GM23248 (cell line): Measurements from ENCODE around the gene SIGMAR1. TPM values are rescaled to one million over a fixed set of nuclear protein-coding genes. Genes with fewer than 3 reads are reported as not detected.

Experiments used
- DNase-seq: peaks from one replicate; pipeline ENCODE4 v3.0.0-alpha.2; 2015
- H2AFZ ChIP-seq: fragments of 200-600 bp; sonication (generic); 2 replicates; pipeline ENCODE4 v1.6.1; 2016; ENCODE audit warnings: antibody characterized with exemption
- H3F3A ChIP-seq: fragments of 200-600 bp; sonication (generic); 2 replicates; pipeline ENCODE4 v1.6.1; 2016; ENCODE audit warnings: mild to moderate bottlenecking, antibody characterized with exemption, mixed run types; ENCODE audit not compliant: insufficient read depth
- H3K27ac ChIP-seq: fragments of 200-600 bp; sonication (generic); 2 replicates; pipeline ENCODE4 v1.5.1; 2016; ENCODE audit warnings: mild to moderate bottlenecking
- H3K27me3 ChIP-seq: fragments of 200-600 bp; sonication (generic); replicated peaks from 2 replicates; pipeline ENCODE4 v1.6.1; 2016; ENCODE audit warnings: mild to moderate bottlenecking; ENCODE audit not compliant: insufficient read depth
- H3K36me3 ChIP-seq: fragments of 200-600 bp; sonication (generic); 2 replicates; pipeline ENCODE4 v1.6.1; 2016; ENCODE audit warnings: low read depth, mild to moderate bottlenecking
- H3K4me1 ChIP-seq: fragments of 200-600 bp; sonication (generic); 2 replicates; pipeline ENCODE4 v1.6.1; 2016; ENCODE audit warnings: mild to moderate bottlenecking; ENCODE audit not compliant: insufficient read depth
- H3K4me2 ChIP-seq: fragments of 200-600 bp; sonication (generic); one replicate; pipeline ENCODE4 v1.6.1; 2016; ENCODE audit warnings: mild to moderate bottlenecking; ENCODE audit not compliant: unreplicated experiment
- H3K4me3 ChIP-seq: fragments of 200-600 bp; sonication (generic); 2 replicates; pipeline ENCODE4 v1.5.1; 2016; ENCODE audit warnings: mild to moderate bottlenecking
- H3K79me2 ChIP-seq: fragments of 200-600 bp; sonication (generic); 2 replicates; pipeline ENCODE4 v1.6.1; 2016; ENCODE audit warnings: mild to moderate bottlenecking; ENCODE audit not compliant: insufficient read depth
- H3K9ac ChIP-seq: fragments of 200-600 bp; sonication (generic); 2 replicates; pipeline ENCODE4 v1.6.1; 2016; ENCODE audit warnings: mild to moderate bottlenecking
- H3K9me2 ChIP-seq: fragments of 200-600 bp; sonication (generic); 2 replicates; pipeline ENCODE4 v1.6.1; 2016; ENCODE audit warnings: mixed run types, mild to moderate bottlenecking, moderate library complexity; ENCODE audit not compliant: insufficient read depth
- H3K9me3 ChIP-seq: fragments of 200-600 bp; sonication (generic); one replicate; pipeline ENCODE4 v1.6.1; 2017; ENCODE audit warnings: low read depth
- H4K20me1 ChIP-seq: fragments of 200-600 bp; sonication (generic); 2 replicates; pipeline ENCODE4 v1.6.0; 2016; ENCODE audit not compliant: insufficient read depth
- EZH2 ChIP-seq: fragments of 200-600 bp; sonication (generic); IDR thresholded peaks from 2 replicates; pipeline ENCODE4 v1.6.1; 2018; ENCODE audit warnings: antibody characterized with exemption, mild to moderate bottlenecking; ENCODE audit not compliant: insufficient read depth, poor library complexity, severe bottlenecking
- EZH2phosphoT487 ChIP-seq: fragments of 200-600 bp; sonication (generic); IDR thresholded peaks from 2 replicates; pipeline ENCODE4 v1.6.1; 2018; ENCODE audit warnings: antibody characterized with exemption, moderate library complexity, mild to moderate bottlenecking, low read depth; ENCODE audit not compliant: insufficient read depth
- WGBS, 2 experiments: methylation state at CpG; one replicate each; pipeline ENCODE4 v1.1.6; 2015 to 2017; ENCODE audit warnings: low lambda C conversion rate in 2 of 2, low coverage in 1 of 2; ENCODE audit errors: missing lambda C conversion rate in 2 of 2; 5-methylcytosine and 5-hydroxymethylcytosine counted together
- in situ Hi-C: fragments of 300-500 bp; cut with MboI; formaldehyde crosslinking; loops from 2 replicates; pipeline ENCODE4 v1.15.0; 2020
- polyA plus RNA-seq: library from polyadenylated mRNA; unstranded; fragments of >200 nt; fragmentation: Nextera tagmentation; extraction: Ambion mirVana; gene quantifications from 2 replicates; pipeline ENCODE4 v1.2.1, GENCODE V29; 2016
- total RNA-seq: library from RNA; depleted of rRNA; stranded (reverse); fragments of >200 nt; shearing (Covaris generic); gene quantifications from 2 replicates; pipeline ENCODE4 v1.2.3, GENCODE V29; 2014

SIGMAR1 gene
- total and polyA plus RNA-seq, 2 experiments from 2014 or later = 138 to 142 TPM

DNA sequence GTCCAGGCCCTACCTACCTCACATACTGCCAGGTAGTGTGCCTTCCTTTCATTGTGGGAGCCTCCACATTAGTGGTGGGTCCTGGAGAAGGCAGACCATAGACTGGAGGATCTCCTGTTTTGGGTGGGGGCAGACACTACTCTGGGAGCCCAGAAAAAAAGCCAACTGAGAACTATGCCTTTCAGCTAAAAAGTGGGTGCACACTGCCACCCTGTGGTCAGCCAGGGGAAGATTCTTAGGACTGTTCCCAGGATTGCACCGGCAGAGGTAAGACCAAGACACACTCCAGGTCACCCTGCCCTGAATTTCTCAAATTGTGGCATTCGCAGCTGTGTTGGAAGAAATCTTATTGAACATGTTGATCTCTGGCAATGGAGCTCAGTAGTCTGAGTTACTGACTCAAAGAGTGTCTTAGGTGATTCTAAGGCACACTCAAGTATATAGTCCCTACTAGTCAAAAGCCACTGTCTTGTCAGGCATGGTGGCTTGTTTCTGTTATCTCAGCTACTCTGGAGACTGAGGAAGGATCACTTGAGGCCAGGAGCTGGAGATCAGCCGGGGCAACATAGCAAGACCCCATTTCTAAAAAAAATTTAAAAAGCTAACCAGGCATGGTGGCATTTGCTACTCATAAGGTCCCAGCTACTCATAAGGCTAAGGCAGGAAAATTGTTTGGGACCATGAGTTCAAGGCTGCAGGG, 3.6 kb downstream of the SIGMAR1 start:
- H3K4me3 ChIP-seq = no peak overlapping the region
- no peaks in the 10 kb centered on the region for H3K9me2 ChIP-seq
- no peaks in the 10 kb centered on the region for H3K9me3 ChIP-seq
- H3K36me3 ChIP-seq = no peaks in the 10 kb centered on the region
- in situ Hi-C loops = no loop called here
- H3K27ac ChIP-seq = no peak overlapping the region
- H3K4me1 ChIP-seq = peaks cover 9% of the 10 kb centered on the region
- H3K4me2 ChIP-seq = no peak overlapping the region
- no peak overlapping the region for H3K9ac ChIP-seq
- DNase-seq = peak; percentile 73
- H3K79me2 ChIP-seq = peaks cover 23% of the 10 kb centered on the region
- whole genome bisulfite sequencing, 2 experiments = 2 to 4% methylated on average over 3 of the region's 3 CpGs
- H3K27me3 ChIP-seq = peaks cover 16% of the 10 kb centered on the region
- H3F3A ChIP-seq = peaks cover 7% of the 10 kb centered on the region; the same call in 1 of the 2 replicates
- no peaks in the 10 kb centered on the region for H4K20me1 ChIP-seq
- TF ChIP-seq EZH2 = no peak
- no peak for TF ChIP-seq EZH2phosphoT487
- no peak overlapping the region for H2AFZ ChIP-seq

DNA sequence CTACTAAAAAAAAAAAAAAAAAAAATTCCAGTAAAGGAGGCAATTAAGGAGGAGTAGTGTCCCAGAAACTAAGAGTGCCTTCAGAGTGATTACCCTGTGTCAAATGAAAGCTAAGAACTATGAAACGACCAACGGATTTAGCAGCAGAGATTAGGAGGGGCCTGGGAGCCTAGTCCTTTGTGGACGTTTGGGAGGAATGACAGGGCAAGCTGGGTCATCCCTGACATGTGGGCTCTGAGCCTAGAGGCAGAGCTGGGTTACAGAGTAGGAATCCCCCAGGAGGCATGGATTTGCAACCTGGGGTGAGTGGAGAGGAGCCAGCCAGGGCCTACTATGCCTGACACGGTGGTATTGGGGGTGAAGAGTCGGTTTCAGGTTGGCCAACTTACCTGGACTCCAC, 4.4 kb downstream of the SIGMAR1 start:
- no peaks in the 10 kb centered on the region for H3K9me2 ChIP-seq
- no peak overlapping the region for H2AFZ ChIP-seq
- H3K4me2 ChIP-seq = no peak overlapping the region
- no peak overlapping the region for H3K27ac ChIP-seq
- 49 to 51% methylated on average over 5 of the region's 5 CpGs for WGBS, 2 experiments
- peaks cover 23% of the 10 kb centered on the region for H3K79me2 ChIP-seq
- no peaks in the 10 kb centered on the region for H4K20me1 ChIP-seq
- H3K9me3 ChIP-seq = no peaks in the 10 kb centered on the region
- TF ChIP-seq EZH2 (no peak), EZH2phosphoT487 (no peak)
- H3K4me1 ChIP-seq = peaks cover 4% of the 10 kb centered on the region
- in situ Hi-C loops = no loop called here
- H3K36me3 ChIP-seq = no peaks in the 10 kb centered on the region
- H3K27me3 ChIP-seq = peaks cover 21% of the 10 kb centered on the region
- no peak overlapping the region for H3K9ac ChIP-seq
- no peak for DNase-seq
- peaks cover 7% of the 10 kb centered on the region; the same call in 1 of the 2 replicates for H3F3A ChIP-seq
- no peak overlapping the region for H3K4me3 ChIP-seq

DNA sequence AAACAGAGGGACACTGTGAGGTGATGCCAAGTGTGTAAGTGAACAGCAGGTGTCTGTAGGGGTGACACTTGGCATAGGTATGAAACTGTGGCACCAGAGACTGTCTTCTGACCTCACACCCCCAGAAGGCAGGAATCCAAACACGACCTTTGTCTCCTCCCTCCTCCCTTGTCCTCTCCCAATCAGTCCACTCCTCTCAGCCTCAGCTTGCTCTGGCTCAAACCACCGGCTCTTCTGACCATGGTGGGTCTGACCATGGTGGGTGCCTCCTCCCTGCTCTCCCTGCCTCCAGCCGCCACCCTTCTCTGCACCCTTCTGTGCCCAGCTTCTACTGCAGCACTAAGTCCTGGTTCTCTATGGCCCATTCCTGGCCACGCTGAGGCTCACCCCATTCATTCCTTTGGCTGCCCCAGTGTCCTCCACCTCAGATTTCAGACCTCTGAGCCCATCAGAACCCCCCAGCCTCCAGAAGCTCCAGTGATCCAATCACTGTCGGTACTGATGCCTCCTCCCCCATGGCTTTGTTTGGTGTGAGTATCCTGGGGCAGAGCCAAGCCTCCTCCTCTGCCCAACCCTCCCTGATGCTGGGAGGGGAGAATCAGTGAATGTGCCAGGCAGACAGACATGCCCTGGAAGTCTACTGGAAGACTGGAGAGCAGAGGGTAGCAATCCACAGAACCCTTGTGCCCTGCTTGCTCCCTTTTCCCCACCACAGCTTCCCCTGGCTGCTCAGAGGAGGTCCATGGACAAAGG, 7.0 kb downstream of the SIGMAR1 start:
- H2AFZ ChIP-seq = no peak overlapping the region
- no peaks in the 10 kb centered on the region for H3K9me2 ChIP-seq
- H3K4me3 ChIP-seq = no peak overlapping the region
- in situ Hi-C loops = no loop called here
- H3K4me1 ChIP-seq = no peaks in the 10 kb centered on the region
- no peaks in the 10 kb centered on the region for H3K9me3 ChIP-seq
- H3K79me2 ChIP-seq = peaks cover 5% of the 10 kb centered on the region
- no peaks in the 10 kb centered on the region for H4K20me1 ChIP-seq
- 28 to 42% methylated on average over 4 to 5 of the region's 5 CpGs for WGBS, 2 experiments
- no peak overlapping the region for H3K9ac ChIP-seq
- no peaks in the 10 kb centered on the region for H3K36me3 ChIP-seq
- TF ChIP-seq EZH2phosphoT487 (no peak), EZH2 (no peak)
- no peak overlapping the region for H3K4me2 ChIP-seq
- peaks cover 46% of the 10 kb centered on the region for H3K27me3 ChIP-seq
- H3K27ac ChIP-seq = no peak overlapping the region
- peaks cover 7% of the 10 kb centered on the region; the same call in 1 of the 2 replicates for H3F3A ChIP-seq
- peak; percentile 29 for DNase-seq

DNA sequence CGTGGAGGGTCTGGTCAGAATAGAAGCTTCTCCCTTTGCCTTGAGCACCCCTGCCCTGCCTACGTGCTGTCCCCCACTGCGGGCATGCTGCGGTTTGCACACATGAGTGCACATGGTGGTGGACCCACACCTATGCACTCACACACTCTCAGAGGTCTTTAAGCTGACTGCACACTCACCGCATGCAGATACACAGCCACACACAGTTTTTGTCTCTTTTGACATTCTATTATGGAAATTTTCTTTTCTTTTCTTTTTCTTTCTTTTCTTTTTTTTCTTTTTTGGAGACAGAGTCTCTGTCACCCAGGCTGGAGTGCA, 8.1 kb downstream of the SIGMAR1 start:
- WGBS, 2 experiments = 16 to 28% methylated on average over 5 of the region's 5 CpGs

More for the DNA sequence above, 8.1 kb downstream of the SIGMAR1 start:
- Histone ChIP-seq H2AFZ (0 out of 2 replicates have a peak overlapping the region, but pooled peaks have one; percentile 33), H3K9me3 (no peaks in the 10 kb centered on the region), H3K9ac (no peak overlapping the region), H3K79me2 (no peaks in the 10 kb centered on the region), H3K4me1 (no peaks in the 10 kb centered on the region), H4K20me1 (no peaks in the 10 kb centered on the region), H3K36me3 (no peaks in the 10 kb centered on the region), H3K27ac (no peak overlapping the region), H3F3A (peaks cover 7% of the 10 kb centered on the region; the same call in 1 of the 2 replicates), H3K4me2 (peak overlapping the region; percentile 30), H3K27me3 (peaks cover 54% of the 10 kb centered on the region), H3K4me3 (peak overlapping the region; percentile 52; the same call in 1 of the 2 replicates), H3K9me2 (no peaks in the 10 kb centered on the region)
- TF ChIP-seq EZH2phosphoT487 (0 out of 2 replicates have a peak, but pooled peaks have one; percentile 27), EZH2 (peak; percentile 61)
- no peak for DNase-seq
- in situ Hi-C loops = no loop called here
